PFSK-1 (cell line): ENCODE measurements around the gene CPXM1.

Experiments
- FOXP2 ChIP-seq: optimal IDR thresholded peaks from 2 replicates; pipeline ENCODE3; 2011; ENCODE audit warnings: borderline replicate concordance, control low read depth, inconsistent platforms; ENCODE audit not compliant: insufficient read depth; ENCODE audit errors: extremely low read length, extremely low read depth
- POLR2AphosphoS5 ChIP-seq: IDR thresholded peaks from 2 replicates; pipeline ENCODE4 v1.6.1; 2012; ENCODE audit warnings: low read depth, mild to moderate bottlenecking, control low read depth, low read length, moderate library complexity
- REST ChIP-seq, 2 experiments: IDR thresholded peaks; 2 replicates each; pipeline versions ENCODE4 v1.6.1 to v1.8.0; 2011 to 2012; ENCODE audit warnings: low read depth in 2 of 2, low read length in 2 of 2, control low read depth in 1 of 2, inconsistent platforms in 1 of 2, mild to moderate bottlenecking in 1 of 2, moderate library complexity in 1 of 2; ENCODE audit not compliant: insufficient read depth in 1 of 2
- SIN3A ChIP-seq: IDR thresholded peaks from 2 replicates; pipeline ENCODE4 v1.6.1; 2012; ENCODE audit warnings: mild to moderate bottlenecking, low read length, moderate library complexity, borderline replicate concordance; ENCODE audit not compliant: insufficient read depth
- TAF1 ChIP-seq: IDR thresholded peaks from 2 replicates; pipeline ENCODE4 v1.6.1; 2012; ENCODE audit warnings: low read length, control low read depth, borderline replicate concordance; ENCODE audit not compliant: insufficient read depth

The CPXM1 gene

DNA sequence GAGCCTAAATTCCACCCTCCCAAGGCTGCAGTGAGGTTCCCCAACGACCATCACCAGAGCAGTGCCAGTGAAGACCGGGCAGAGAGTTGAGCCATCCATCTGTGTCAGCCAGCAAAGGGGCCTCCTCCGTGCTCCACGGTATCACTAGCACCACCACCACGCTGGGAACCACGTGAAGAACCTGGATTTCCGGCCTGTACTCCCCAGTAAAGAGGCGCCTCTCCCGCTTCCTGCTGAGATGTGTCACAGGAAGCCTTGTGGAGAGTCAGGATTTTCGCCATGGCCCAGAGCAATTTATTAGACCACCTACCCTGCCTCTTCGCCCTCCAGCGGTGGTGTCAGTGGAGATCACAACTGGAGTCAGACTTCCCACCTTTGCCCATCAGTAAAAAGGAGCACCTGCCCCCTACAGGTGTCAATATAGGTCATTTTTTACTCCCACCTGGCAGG lies 28.8 kb downstream of the CPXM1 start:
- TF ChIP-seq FOXP2 (peak; percentile 15), TAF1 (no peak), SIN3A (peak; percentile 69; the same call in 1 of the 2 replicates)

- no peak for TF ChIP-seq FOXP2
- no peak for TF ChIP-seq REST (IDR thresholded peaks at IDR 0.05; ENCODE audit: insufficient read depth in 1 of 2, low read depth in 2 of 2, low read length in 2 of 2)
- no peak for TF ChIP-seq POLR2AphosphoS5
- TF ChIP-seq SIN3A = no peak
- TF ChIP-seq TAF1 = no peak
These were observed 31.8 kb downstream of the CPXM1 start for GRCh38 chr20:2768632-2769015.

GRCh38 chr20:2767768-2768631 lies 32.4 kb downstream of the CPXM1 start:
- TF ChIP-seq SIN3A = no peak
- TF ChIP-seq POLR2AphosphoS5 = no peak
- TF ChIP-seq FOXP2 = no peak
- TF ChIP-seq TAF1 = no peak
- no peak for TF ChIP-seq REST (IDR thresholded peaks at IDR 0.05; ENCODE audit: insufficient read depth in 1 of 2, low read depth in 2 of 2, low read length in 2 of 2)

DNA sequence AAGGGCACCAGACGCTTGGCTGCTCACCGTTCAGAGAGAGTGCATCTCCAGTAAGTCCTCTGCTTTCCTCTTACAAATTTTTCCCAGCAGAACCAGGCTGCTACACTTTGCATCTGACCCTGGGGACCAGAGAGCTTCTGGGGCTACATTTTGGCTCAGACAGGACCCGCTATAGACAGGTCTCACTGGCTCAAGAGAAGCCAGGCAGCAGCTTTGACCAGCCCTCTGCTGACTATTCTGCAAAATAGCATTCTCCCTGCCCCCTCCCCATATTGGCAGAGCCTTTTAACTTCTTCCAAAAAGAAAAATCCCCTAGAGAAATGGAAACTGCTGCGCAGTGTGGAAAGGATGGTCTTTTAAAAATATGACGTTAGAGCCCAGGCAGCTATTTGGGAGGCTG lies 37.2 kb downstream of the CPXM1 start:
- TF ChIP-seq REST (IDR thresholded peaks at IDR 0.05; ENCODE audit: insufficient read depth in 1 of 2, low read depth in 2 of 2, low read length in 2 of 2) = no peak
- no peak for TF ChIP-seq POLR2AphosphoS5
- no peak for TF ChIP-seq SIN3A
- no peak for TF ChIP-seq TAF1
- TF ChIP-seq FOXP2 = no peak

- no peak for TF ChIP-seq SIN3A
- TF ChIP-seq POLR2AphosphoS5 = no peak
These were observed 37.8 kb downstream of the CPXM1 start for GRCh38 chr20:2762578-2763131.

DNA sequence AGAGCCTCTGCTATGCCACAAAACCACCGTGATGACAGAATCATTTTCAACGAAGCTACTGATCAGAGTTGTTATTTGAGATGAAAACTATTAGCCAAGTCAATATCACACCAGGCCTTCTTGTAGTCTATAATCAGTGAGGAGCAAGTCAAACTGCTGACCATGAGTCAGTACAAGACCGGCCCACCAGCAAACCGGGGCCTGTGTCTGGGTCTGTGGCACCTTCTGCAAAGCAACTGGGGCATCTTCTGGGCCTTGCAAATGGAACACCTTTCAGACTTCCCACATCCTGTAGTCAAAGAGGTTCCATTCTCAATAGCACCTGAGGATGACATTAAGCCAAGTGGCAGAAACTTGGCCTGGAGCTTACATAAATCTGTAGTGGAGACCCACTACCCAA lies 38.5 kb downstream of the CPXM1 start:
- TF ChIP-seq POLR2AphosphoS5 (no peak), SIN3A (no peak), FOXP2 (no peak), REST (IDR thresholded peaks at IDR 0.05; ENCODE audit: insufficient read depth in 1 of 2, low read depth in 2 of 2, low read length in 2 of 2) (no peak), TAF1 (no peak)
